Measurements from ENCODE around the gene THRB.

Gene THRB

GRCh38 chr3:24339266-24339825 is 155.3 kb downstream of the THRB start:
- Mint-ChIP-seq H3K9me3 (no peaks in the 10 kb centered on the region), H3K4me1 (ENCODE audit: low read depth) (peaks cover 2% of the 10 kb centered on the region), H3K36me3 (ENCODE audit: low read depth) (no peaks in the 10 kb centered on the region), H3K27me3 (ENCODE audit: low read depth) (no peaks in the 10 kb centered on the region), H3K4me3 (no peak overlapping the region), H3K27ac (no peak overlapping the region)
- DNase-seq (ENCODE audit: low spot score) = no peak

GRCh38 chr3:24338409-24339130 is 156.1 kb downstream of the THRB start:
- Mint-ChIP-seq H3K4me1 (ENCODE audit: low read depth) (peaks cover 2% of the 10 kb centered on the region), H3K27ac (no peak overlapping the region), H3K36me3 (ENCODE audit: low read depth) (no peaks in the 10 kb centered on the region), H3K9me3 (no peaks in the 10 kb centered on the region), H3K4me3 (no peak overlapping the region), H3K27me3 (ENCODE audit: low read depth) (no peaks in the 10 kb centered on the region)
- DNase-seq (ENCODE audit: low spot score) = no peak

- Mint-ChIP-seq H3K4me1 (ENCODE audit: low read depth) (no peaks in the 10 kb centered on the region), H3K4me3 (no peak overlapping the region), H3K27ac (no peak overlapping the region), H3K9me3 (no peaks in the 10 kb centered on the region), H3K36me3 (ENCODE audit: low read depth) (no peaks in the 10 kb centered on the region), H3K27me3 (ENCODE audit: low read depth) (no peaks in the 10 kb centered on the region)
- no peak for DNase-seq (ENCODE audit: low spot score)
Measured at GRCh38 chr3:24336101-24336500, 158.5 kb downstream of the THRB start.

- H3K27me3 Mint-ChIP-seq (ENCODE audit: low read depth) = no peaks in the 10 kb centered on the region
- no peaks in the 10 kb centered on the region for H3K36me3 Mint-ChIP-seq (ENCODE audit: low read depth)
- no peaks in the 10 kb centered on the region for H3K9me3 Mint-ChIP-seq
- no peak overlapping the region for H3K27ac Mint-ChIP-seq
- H3K4me3 Mint-ChIP-seq = no peak overlapping the region
- no peaks in the 10 kb centered on the region for H3K4me1 Mint-ChIP-seq (ENCODE audit: low read depth)
- no peak for DNase-seq (ENCODE audit: low spot score)
Measured at GRCh38 chr3:24332092-24332491, 162.6 kb downstream of the THRB start.

- no peaks in the 10 kb centered on the region for H3K4me1 Mint-ChIP-seq (ENCODE audit: low read depth)
- no peak for DNase-seq (ENCODE audit: low spot score)
- H3K27ac Mint-ChIP-seq = no peak overlapping the region
- H3K9me3 Mint-ChIP-seq = no peaks in the 10 kb centered on the region
- no peaks in the 10 kb centered on the region for H3K27me3 Mint-ChIP-seq (ENCODE audit: low read depth)
- H3K4me3 Mint-ChIP-seq = no peak overlapping the region
- H3K36me3 Mint-ChIP-seq (ENCODE audit: low read depth) = no peaks in the 10 kb centered on the region
Measured at GRCh38 chr3:24323272-24323671, 171.4 kb downstream of the THRB start.

- H3K36me3 Mint-ChIP-seq (ENCODE audit: low read depth) = no peaks in the 10 kb centered on the region
- DNase-seq (ENCODE audit: low spot score) = no peak
- H3K4me1 Mint-ChIP-seq (ENCODE audit: low read depth) = no peaks in the 10 kb centered on the region
- no peaks in the 10 kb centered on the region for H3K27me3 Mint-ChIP-seq (ENCODE audit: low read depth)
- no peak overlapping the region for H3K4me3 Mint-ChIP-seq
- no peak overlapping the region for H3K27ac Mint-ChIP-seq
- H3K9me3 Mint-ChIP-seq = no peaks in the 10 kb centered on the region
Measured at GRCh38 chr3:24320601-24321000, 174.0 kb downstream of the THRB start.

- H3K27me3 Mint-ChIP-seq (ENCODE audit: low read depth) = no peaks in the 10 kb centered on the region
- no peaks in the 10 kb centered on the region for H3K36me3 Mint-ChIP-seq (ENCODE audit: low read depth)
- no peak overlapping the region for H3K27ac Mint-ChIP-seq
- H3K4me3 Mint-ChIP-seq = no peak overlapping the region
- no peaks in the 10 kb centered on the region for H3K4me1 Mint-ChIP-seq (ENCODE audit: low read depth)
- no peaks in the 10 kb centered on the region for H3K9me3 Mint-ChIP-seq
- DNase-seq (ENCODE audit: low spot score) = no peak
Measured at GRCh38 chr3:24318677-24319287, 175.9 kb downstream of the THRB start.

- Mint-ChIP-seq H3K9me3 (no peaks in the 10 kb centered on the region), H3K27me3 (ENCODE audit: low read depth) (no peaks in the 10 kb centered on the region), H3K4me1 (ENCODE audit: low read depth) (no peaks in the 10 kb centered on the region), H3K27ac (no peak overlapping the region), H3K36me3 (ENCODE audit: low read depth) (no peaks in the 10 kb centered on the region), H3K4me3 (no peak overlapping the region)
- no peak for DNase-seq (ENCODE audit: low spot score)
Measured at GRCh38 chr3:24316887-24317383, 177.7 kb downstream of the THRB start.

- Mint-ChIP-seq H3K4me1 (ENCODE audit: low read depth) (no peaks in the 10 kb centered on the region), H3K4me3 (no peak overlapping the region), H3K36me3 (ENCODE audit: low read depth) (no peaks in the 10 kb centered on the region), H3K27me3 (ENCODE audit: low read depth) (no peaks in the 10 kb centered on the region), H3K9me3 (no peaks in the 10 kb centered on the region), H3K27ac (no peak overlapping the region)
- DNase-seq (ENCODE audit: low spot score) = no peak
Measured at GRCh38 chr3:24315971-24316370, 178.7 kb downstream of the THRB start.

GRCh38 chr3:24315356-24315755 is 179.3 kb downstream of the THRB start:
- Mint-ChIP-seq H3K27ac (no peak overlapping the region), H3K27me3 (ENCODE audit: low read depth) (no peaks in the 10 kb centered on the region)

GRCh38 chr3:24311881-24312280 is 182.8 kb downstream of the THRB start:
- no peak overlapping the region for H3K4me3 Mint-ChIP-seq
- DNase-seq (ENCODE audit: low spot score) = no peak
- H3K36me3 Mint-ChIP-seq (ENCODE audit: low read depth) = no peaks in the 10 kb centered on the region
- H3K27ac Mint-ChIP-seq = no peak overlapping the region
- H3K4me1 Mint-ChIP-seq (ENCODE audit: low read depth) = no peaks in the 10 kb centered on the region
- no peaks in the 10 kb centered on the region for H3K9me3 Mint-ChIP-seq
- H3K27me3 Mint-ChIP-seq (ENCODE audit: low read depth) = no peaks in the 10 kb centered on the region

More at GRCh38 chr3:24315356-24315755, 179.3 kb downstream of the THRB start:
- H3K4me3 Mint-ChIP-seq = no peak overlapping the region
- no peaks in the 10 kb centered on the region for H3K4me1 Mint-ChIP-seq (ENCODE audit: low read depth)
- no peak for DNase-seq (ENCODE audit: low spot score)
- H3K36me3 Mint-ChIP-seq (ENCODE audit: low read depth) = no peaks in the 10 kb centered on the region
- H3K9me3 Mint-ChIP-seq = no peaks in the 10 kb centered on the region

GRCh38 chr3:24310887-24311286 is 183.8 kb downstream of the THRB start:
- H3K9me3 Mint-ChIP-seq = no peaks in the 10 kb centered on the region
- H3K27me3 Mint-ChIP-seq (ENCODE audit: low read depth) = no peaks in the 10 kb centered on the region
- no peak overlapping the region for H3K27ac Mint-ChIP-seq
- no peak for DNase-seq (ENCODE audit: low spot score)
- H3K4me1 Mint-ChIP-seq (ENCODE audit: low read depth) = no peaks in the 10 kb centered on the region
- no peaks in the 10 kb centered on the region for H3K36me3 Mint-ChIP-seq (ENCODE audit: low read depth)
- no peak overlapping the region for H3K4me3 Mint-ChIP-seq

GRCh38 chr3:24306518-24306917 is 188.1 kb downstream of the THRB start:
- H3K27ac Mint-ChIP-seq = no peak overlapping the region
- H3K4me1 Mint-ChIP-seq (ENCODE audit: low read depth) = no peaks in the 10 kb centered on the region
- H3K36me3 Mint-ChIP-seq (ENCODE audit: low read depth) = no peaks in the 10 kb centered on the region
- no peak overlapping the region for H3K4me3 Mint-ChIP-seq
- no peaks in the 10 kb centered on the region for H3K27me3 Mint-ChIP-seq (ENCODE audit: low read depth)
- H3K9me3 Mint-ChIP-seq = no peaks in the 10 kb centered on the region
- DNase-seq (ENCODE audit: low spot score) = no peak

GRCh38 chr3:24305795-24306467 is 188.7 kb downstream of the THRB start:
- Mint-ChIP-seq H3K36me3 (ENCODE audit: low read depth) (no peaks in the 10 kb centered on the region), H3K4me3 (no peak overlapping the region), H3K27me3 (ENCODE audit: low read depth) (no peaks in the 10 kb centered on the region), H3K4me1 (ENCODE audit: low read depth) (no peaks in the 10 kb centered on the region), H3K27ac (no peak overlapping the region), H3K9me3 (no peaks in the 10 kb centered on the region)
- no peak for DNase-seq (ENCODE audit: low spot score)
